ENCODE data around the gene RSU1.

The RSU1 gene

GRCh38 chr10:16820421-16820820 is 3.2 kb upstream of the RSU1 start:
- no peak for DNase-seq

GRCh38 chr10:16820018-16820417 is 2.8 kb upstream of the RSU1 start:
- DNase-seq: no peak

GRCh38 chr10:16819436-16819835 is 2.2 kb upstream of the RSU1 start:
- DNase-seq: no peak

- DNase-seq: no peak
Observed at GRCh38 chr10:16819026-16819425, 1.8 kb upstream of the RSU1 start.

- no peak for DNase-seq
Observed at GRCh38 chr10:16816830-16817124, 447 bp downstream of the RSU1 start.

GRCh38 chr10:16816171-16816570 is 1.1 kb downstream of the RSU1 start:
- DNase-seq: no peak

- no peak for DNase-seq
Observed at GRCh38 chr10:16814012-16814411, 3.2 kb downstream of the RSU1 start.

- DNase-seq: no peak
Observed at GRCh38 chr10:16812676-16813075, 4.5 kb downstream of the RSU1 start.

GRCh38 chr10:16811765-16812164 is 5.5 kb downstream of the RSU1 start:
- no peak for DNase-seq

GRCh38 chr10:16811292-16811691 is 5.9 kb downstream of the RSU1 start:
- no peak for DNase-seq

GRCh38 chr10:16809074-16809718 is 8.0 kb downstream of the RSU1 start:
- DNase-seq: no peak

GRCh38 chr10:16804123-16804522 is 13.1 kb downstream of the RSU1 start:
- no peak for DNase-seq

- DNase-seq: no peak
Observed at GRCh38 chr10:16803464-16803863, 13.8 kb downstream of the RSU1 start.

GRCh38 chr10:16799621-16800020 is 17.6 kb downstream of the RSU1 start:
- DNase-seq: no peak

- DNase-seq: no peak
Observed at GRCh38 chr10:16798571-16798970, 18.7 kb downstream of the RSU1 start.

- no peak for DNase-seq
Observed at GRCh38 chr10:16795410-16796073, 21.7 kb downstream of the RSU1 start.

GRCh38 chr10:16794005-16794404 is 23.2 kb downstream of the RSU1 start:
- no peak for DNase-seq

- DNase-seq: no peak
Observed at GRCh38 chr10:16792675-16793074, 24.5 kb downstream of the RSU1 start.

- DNase-seq: no peak
Observed at GRCh38 chr10:16789765-16790164, 27.5 kb downstream of the RSU1 start.

GRCh38 chr10:16789261-16789660 is 28.0 kb downstream of the RSU1 start:
- DNase-seq: no peak

- DNase-seq: no peak
Observed at GRCh38 chr10:16788778-16789177, 28.4 kb downstream of the RSU1 start.

GRCh38 chr10:16788125-16788524 is 29.1 kb downstream of the RSU1 start:
- no peak for DNase-seq

GRCh38 chr10:16787361-16787791 is 29.8 kb downstream of the RSU1 start:
- no peak for DNase-seq

- DNase-seq: no peak
Observed at GRCh38 chr10:16780338-16780880, 36.8 kb downstream of the RSU1 start.

GRCh38 chr10:16779384-16779915 is 37.8 kb downstream of the RSU1 start:
- no peak for DNase-seq
